Neural cell (in vitro differentiated cells): ENCODE data around the gene GSK3A. TPM values are rescaled to one million over a fixed set of nuclear protein-coding genes. Genes with fewer than 3 reads are reported as not detected.

Experiments used
- H2AFZ ChIP-seq: fragments of 200-600, 300-800 bp; sonication (generic), shearing (Covaris generic); 2 replicates; pipeline ENCODE4 v1.6.0; 2014; ENCODE audit warnings: low read depth, mild to moderate bottlenecking, antibody characterized with exemption, low read length, moderate library complexity
- H3F3A ChIP-seq: fragments of 200-600 bp; shearing (Covaris generic); 2 replicates; pipeline ENCODE4 v1.6.1; 2016; ENCODE audit warnings: mild to moderate bottlenecking, moderate library complexity, mixed read lengths, antibody characterized with exemption, low read length; ENCODE audit not compliant: insufficient read depth, poor library complexity, severe bottlenecking
- H3K27ac ChIP-seq: fragments of 200-600, 300-800 bp; sonication (generic), shearing (Covaris generic); 2 replicates; pipeline ENCODE4 v1.5.1; 2014; ENCODE audit warnings: mild to moderate bottlenecking, low read length, moderate library complexity
- H3K27me3 ChIP-seq: fragments of 300-800, 200-600 bp; sonication (generic), shearing (Covaris generic); 2 replicates; pipeline ENCODE4 v1.6.0; 2014; ENCODE audit warnings: mild to moderate bottlenecking, low read depth, low read length, moderate library complexity; ENCODE audit not compliant: insufficient read depth
- H3K36me3 ChIP-seq: fragments of 300-800, 200-600 bp; sonication (generic), shearing (Covaris generic); 2 replicates; pipeline ENCODE4 v1.5.1; 2014; ENCODE audit warnings: mild to moderate bottlenecking, antibody characterized with exemption, low read length, moderate library complexity; ENCODE audit not compliant: insufficient read depth
- H3K4me2 ChIP-seq: fragments of 300-800, 200-600 bp; sonication (generic), shearing (Covaris generic); 2 replicates; pipeline ENCODE4 v1.6.0; 2014; ENCODE audit warnings: mild to moderate bottlenecking, low read length
- H3K4me3 ChIP-seq: fragments of 300-800, 200-600 bp; sonication (generic), shearing (Covaris generic); 2 replicates; pipeline ENCODE4 v1.5.1; 2014; ENCODE audit warnings: mild to moderate bottlenecking, low read length, moderate library complexity
- H3K79me2 ChIP-seq: fragments of 200-600 bp; shearing (Covaris generic); replicated peaks from 2 replicates; pipeline ENCODE4 v1.6.0; 2014; ENCODE audit warnings: mild to moderate bottlenecking, low read length, moderate library complexity; ENCODE audit not compliant: insufficient read depth
- H3K9ac ChIP-seq: fragments of 300-800, 200-600 bp; sonication (generic), shearing (Covaris generic); 2 replicates; pipeline ENCODE4 v1.6.1; 2016; ENCODE audit warnings: mild to moderate bottlenecking, low read length, mixed read lengths
- H3K9me2 ChIP-seq: fragments of 200-600 bp; shearing (Covaris generic); 2 replicates; pipeline ENCODE4 v1.6.1; 2016; ENCODE audit warnings: mild to moderate bottlenecking, low read length, mixed read lengths; ENCODE audit not compliant: insufficient read depth
- H3K9me3 ChIP-seq: fragments of 200-600, 300-800 bp; sonication (generic), shearing (Covaris generic); 2 replicates; pipeline ENCODE4 v1.6.1; 2016; ENCODE audit warnings: mild to moderate bottlenecking, mixed run types, low read length, moderate library complexity, mixed read lengths
- H4K20me1 ChIP-seq: fragments of 200-600 bp; shearing (Covaris generic); 2 replicates; pipeline ENCODE4 v1.6.1; 2016; ENCODE audit warnings: mild to moderate bottlenecking, mixed run types; ENCODE audit not compliant: insufficient read depth
- EP300 ChIP-seq: fragments of 450-650 bp; conservative IDR thresholded peaks from 2 replicates; pipeline ENCODE4 v1.6.1; 2014; ENCODE audit warnings: antibody characterized with exemption, mild to moderate bottlenecking, moderate library complexity; ENCODE audit not compliant: poor library complexity, severe bottlenecking
- EZH2 ChIP-seq: fragments of 200-600, 300-800 bp; shearing (Covaris generic), sonication (generic); IDR thresholded peaks from 2 replicates; pipeline ENCODE4 v1.6.1; 2014; ENCODE audit warnings: antibody characterized with exemption, low read length, borderline replicate concordance, mild to moderate bottlenecking; ENCODE audit not compliant: insufficient read depth, poor library complexity, severe bottlenecking
- MXI1 ChIP-seq: fragments of 450-650 bp; conservative IDR thresholded peaks from 2 replicates; pipeline ENCODE4 v1.6.1; 2014; ENCODE audit warnings: antibody characterized with exemption, mild to moderate bottlenecking; ENCODE audit not compliant: poor library complexity, severe bottlenecking
- POLR2AphosphoS5 ChIP-seq: IDR thresholded peaks from 2 replicates; pipeline ENCODE4 v1.6.1; 2012
- RAD21 ChIP-seq: fragments of 450-650 bp; conservative IDR thresholded peaks from 2 replicates; pipeline ENCODE4 v1.6.1; 2014; ENCODE audit warnings: antibody characterized with exemption, mild to moderate bottlenecking, moderate library complexity
- REST ChIP-seq: IDR thresholded peaks from 2 replicates; pipeline ENCODE4 v1.6.1; 2012; ENCODE audit warnings: borderline replicate concordance
- SMC3 ChIP-seq: fragments of 450-650 bp; conservative IDR thresholded peaks from 2 replicates; pipeline ENCODE4 v1.6.1; 2014; ENCODE audit warnings: antibody characterized with exemption, mild to moderate bottlenecking, moderate library complexity; ENCODE audit not compliant: poor library complexity
- TAF1 ChIP-seq: IDR thresholded peaks from 2 replicates; pipeline ENCODE4 v1.6.1; 2012; ENCODE audit warnings: low read depth
- polyA plus RNA-seq: library from polyadenylated mRNA; depleted of rRNA; stranded (reverse); fragments of >200 nt; gene quantifications from 2 replicates; pipeline ENCODE4 v1.2.3, GENCODE V29; 2014
- TF ChIP-seq, protein P1 (sequence below): fragments of 450-650 bp; IDR thresholded peaks from 2 replicates; pipeline ENCODE4 v1.5.1; 2014; ENCODE audit warnings: antibody characterized with exemption, mild to moderate bottlenecking, moderate library complexity; ENCODE audit not compliant: poor library complexity, severe bottlenecking

GSK3A gene
- polyA plus RNA-seq, 1 donor from 2014 or later = 25.2 TPM

- TF ChIP-seq MXI1 = no peak
These were observed 49.0 kb upstream of the GSK3A start (continued) for GRCh38 chr19:42291435-42291810.

DNA sequence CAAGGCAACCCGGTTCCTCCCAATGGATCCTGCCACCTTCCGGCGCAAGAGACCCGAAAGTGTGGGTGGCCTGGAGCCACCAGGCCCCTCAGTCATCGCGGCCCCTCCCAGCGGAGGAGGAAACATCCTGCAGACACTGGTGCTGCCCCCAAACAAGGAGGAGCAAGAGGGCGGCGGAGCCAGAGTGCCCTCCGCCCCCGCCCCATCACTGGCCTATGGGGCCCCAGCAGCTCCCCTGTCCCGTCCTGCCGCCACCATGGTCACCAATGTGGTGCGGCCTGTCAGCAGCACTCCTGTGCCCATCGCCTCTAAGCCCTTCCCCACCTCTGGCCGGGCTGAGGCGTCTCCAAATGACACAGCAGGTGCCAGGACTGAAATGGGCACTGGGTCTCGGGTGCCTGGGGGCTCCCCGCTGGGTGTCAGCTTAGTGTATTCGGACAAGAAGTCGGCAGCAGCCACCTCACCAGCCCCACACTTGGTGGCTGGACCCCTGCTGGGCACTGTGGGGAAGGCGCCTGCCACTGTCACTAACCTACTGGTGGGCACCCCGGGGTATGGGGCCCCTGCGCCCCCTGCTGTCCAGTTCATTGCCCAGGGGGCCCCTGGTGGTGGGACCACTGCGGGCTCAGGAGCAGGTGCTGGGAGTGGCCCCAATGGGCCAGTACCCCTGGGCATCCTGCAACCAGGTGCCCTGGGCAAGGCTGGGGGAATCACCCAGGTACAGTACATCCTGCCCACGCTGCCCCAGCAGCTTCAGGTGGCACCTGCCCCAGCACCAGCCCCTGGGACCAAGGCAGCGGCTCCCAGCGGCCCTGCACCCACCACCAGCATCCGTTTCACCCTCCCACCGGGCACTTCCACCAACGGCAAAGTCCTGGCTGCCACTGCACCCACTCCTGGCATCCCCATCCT is 48.4 kb upstream of the GSK3A start:
- Histone ChIP-seq H2AFZ (no peak overlapping the region), H4K20me1 (peaks cover 4% of the 10 kb centered on the region), H3K4me2 (no peak overlapping the region), H3K9me2 (no peaks in the 10 kb centered on the region), H3K79me2 (peaks cover 7% of the 10 kb centered on the region), H3K27ac (no peak overlapping the region), H3K4me3 (no peak overlapping the region), H3F3A (no peaks in the 10 kb centered on the region), H3K9me3 (no peaks in the 10 kb centered on the region), H3K36me3 (peaks cover 6% of the 10 kb centered on the region), H3K27me3 (no peaks in the 10 kb centered on the region), H3K9ac (no peak overlapping the region)
- TF ChIP-seq EP300 (no peak), SMC3 (no peak), POLR2AphosphoS5 (no peak), TAF1 (no peak), EZH2 (no peak), REST (no peak), MXI1 (no peak), RAD21 (no peak)
- TF ChIP-seq, protein P1, sequence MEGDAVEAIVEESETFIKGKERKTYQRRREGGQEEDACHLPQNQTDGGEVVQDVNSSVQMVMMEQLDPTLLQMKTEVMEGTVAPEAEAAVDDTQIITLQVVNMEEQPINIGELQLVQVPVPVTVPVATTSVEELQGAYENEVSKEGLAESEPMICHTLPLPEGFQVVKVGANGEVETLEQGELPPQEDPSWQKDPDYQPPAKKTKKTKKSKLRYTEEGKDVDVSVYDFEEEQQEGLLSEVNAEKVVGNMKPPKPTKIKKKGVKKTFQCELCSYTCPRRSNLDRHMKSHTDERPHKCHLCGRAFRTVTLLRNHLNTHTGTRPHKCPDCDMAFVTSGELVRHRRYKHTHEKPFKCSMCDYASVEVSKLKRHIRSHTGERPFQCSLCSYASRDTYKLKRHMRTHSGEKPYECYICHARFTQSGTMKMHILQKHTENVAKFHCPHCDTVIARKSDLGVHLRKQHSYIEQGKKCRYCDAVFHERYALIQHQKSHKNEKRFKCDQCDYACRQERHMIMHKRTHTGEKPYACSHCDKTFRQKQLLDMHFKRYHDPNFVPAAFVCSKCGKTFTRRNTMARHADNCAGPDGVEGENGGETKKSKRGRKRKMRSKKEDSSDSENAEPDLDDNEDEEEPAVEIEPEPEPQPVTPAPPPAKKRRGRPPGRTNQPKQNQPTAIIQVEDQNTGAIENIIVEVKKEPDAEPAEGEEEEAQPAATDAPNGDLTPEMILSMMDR = no peak

DNA sequence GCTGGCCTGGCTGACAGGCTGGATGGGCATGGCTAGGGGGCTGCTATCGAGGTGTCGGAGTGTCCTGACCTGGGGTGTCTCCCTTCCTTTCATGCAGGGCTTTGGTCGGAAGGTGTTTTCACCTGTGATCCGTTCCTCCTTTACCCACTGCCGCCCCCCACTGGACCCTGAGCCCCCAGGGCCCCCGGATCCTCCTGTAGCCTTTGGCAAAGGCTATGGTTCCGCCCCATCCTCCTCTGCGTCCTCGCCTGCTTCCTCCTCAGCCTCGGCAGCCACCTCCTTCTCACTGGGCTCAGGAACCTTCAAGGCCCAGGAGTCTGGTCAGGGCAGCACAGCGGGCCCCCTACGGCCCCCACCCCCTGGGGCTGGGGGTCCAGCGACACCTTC is 47.7 kb upstream of the GSK3A start:
- peaks cover 6% of the 10 kb centered on the region for H3K36me3 ChIP-seq
- TF ChIP-seq MXI1 = no peak
- TF ChIP-seq POLR2AphosphoS5 = no peak
- TF ChIP-seq, protein P1 = no peak
- TF ChIP-seq EP300 = no peak
- no peak for TF ChIP-seq REST
- TF ChIP-seq TAF1 = no peak
- no peak for TF ChIP-seq EZH2
- TF ChIP-seq RAD21 = no peak
- no peak for TF ChIP-seq SMC3

More for the DNA sequence above, 47.7 kb upstream of the GSK3A start:
- Histone ChIP-seq H3K27ac (no peak overlapping the region), H4K20me1 (peaks cover 9% of the 10 kb centered on the region), H2AFZ (no peak overlapping the region), H3K9me3 (no peaks in the 10 kb centered on the region), H3K79me2 (peaks cover 13% of the 10 kb centered on the region), H3K9me2 (no peaks in the 10 kb centered on the region), H3K4me2 (no peak overlapping the region), H3F3A (no peaks in the 10 kb centered on the region), H3K27me3 (no peaks in the 10 kb centered on the region), H3K9ac (no peak overlapping the region), H3K4me3 (no peak overlapping the region)
